GM19035 (cell line): Measurements from ENCODE around the gene AGO3.
A peak's percentile ranks its signal among the peaks of the same experiment; 100 is the strongest.
"Not testable (repeated sequence)": the region's sequence is repeated elsewhere in the genome, so short reads cannot be mapped to it uniquely, and the experiment has no call there.

Source experiments
- ATAC-seq: cut with Tn5 transposase; IDR thresholded peaks from one replicate; pipeline ENCODE4 v1.9.1; 2021; ENCODE audit not compliant: unreplicated experiment

AGO3 gene

DNA sequence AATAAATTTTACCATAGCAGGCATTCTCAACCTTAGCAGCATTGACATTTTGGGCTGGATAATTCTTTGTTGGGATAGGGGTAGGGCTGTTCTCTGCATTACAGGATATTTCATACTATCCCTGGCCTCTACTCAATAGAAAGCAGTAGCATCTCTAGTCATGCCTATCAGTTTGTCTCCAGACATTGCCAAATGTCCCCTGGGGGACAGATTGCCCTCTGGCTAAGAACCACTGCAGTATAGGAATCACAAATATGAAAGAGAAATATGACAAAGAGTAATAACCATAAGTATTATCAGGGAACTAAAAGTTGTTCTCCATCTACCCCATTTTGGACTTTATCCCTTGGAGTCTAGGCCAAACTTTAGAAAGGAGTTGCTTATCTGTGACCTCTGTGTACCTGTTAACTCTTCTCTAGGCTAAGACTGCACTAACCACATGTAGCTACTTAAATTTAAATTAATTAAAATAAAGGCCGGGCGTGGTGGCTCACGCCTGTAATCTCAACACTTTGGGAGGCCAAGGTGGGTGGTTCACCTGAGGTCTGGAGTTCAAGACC lies 76.1 kb downstream of the AGO3 start:
- ATAC-seq = no peak

GRCh38 chr1:36007741-36008140 lies 76.8 kb downstream of the AGO3 start:
- ATAC-seq = no peak

GRCh38 chr1:36008546-36009197 lies 77.8 kb downstream of the AGO3 start:
- no peak for ATAC-seq

GRCh38 chr1:36014722-36015220 lies 83.9 kb downstream of the AGO3 start:
- no peak for ATAC-seq

DNA sequence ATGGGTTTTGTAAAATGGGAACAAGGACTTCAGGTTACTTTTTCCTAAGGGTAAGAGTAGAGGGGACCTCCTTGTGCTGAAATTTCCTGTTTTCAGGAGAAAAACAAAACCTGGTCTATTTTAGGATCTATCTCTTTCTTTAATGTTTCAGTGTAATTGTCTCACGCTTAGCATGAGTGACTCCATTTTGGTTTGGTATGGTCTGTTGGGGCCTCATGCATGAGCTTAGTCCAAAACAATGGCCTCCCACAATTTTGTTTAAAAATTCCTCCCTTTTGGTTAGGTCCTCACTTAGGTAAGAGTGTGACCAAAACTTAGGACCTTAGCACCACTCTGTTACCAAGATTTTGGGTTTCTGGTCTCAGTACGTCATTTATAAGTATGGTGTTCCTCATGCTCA lies 85.8 kb downstream of the AGO3 start:
- ATAC-seq = no peak

GRCh38 chr1:36023098-36023769 lies 92.3 kb downstream of the AGO3 start:
- ATAC-seq = peak; percentile 82

GRCh38 chr1:36024024-36024423 lies 93.1 kb downstream of the AGO3 start:
- ATAC-seq = not testable (repeated sequence)

DNA sequence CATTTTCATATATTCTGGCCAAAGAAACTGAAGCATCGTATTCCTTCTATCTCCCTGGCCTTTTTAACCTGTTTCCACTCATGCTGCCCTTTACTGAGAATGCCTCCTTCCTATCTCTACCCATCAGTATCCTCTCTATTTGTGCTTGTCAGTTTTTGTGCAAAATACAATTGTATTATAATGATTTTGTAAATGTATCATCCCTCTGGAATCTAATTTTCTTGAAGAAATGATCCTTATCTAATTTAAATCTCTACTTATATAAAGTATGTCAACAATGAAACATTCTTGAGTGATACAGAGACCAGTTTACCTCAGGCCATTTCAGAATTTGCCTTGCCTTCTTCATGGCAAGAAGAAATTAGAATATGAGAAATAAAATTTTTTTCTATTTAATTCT lies 93.9 kb downstream of the AGO3 start:
- no peak for ATAC-seq

DNA sequence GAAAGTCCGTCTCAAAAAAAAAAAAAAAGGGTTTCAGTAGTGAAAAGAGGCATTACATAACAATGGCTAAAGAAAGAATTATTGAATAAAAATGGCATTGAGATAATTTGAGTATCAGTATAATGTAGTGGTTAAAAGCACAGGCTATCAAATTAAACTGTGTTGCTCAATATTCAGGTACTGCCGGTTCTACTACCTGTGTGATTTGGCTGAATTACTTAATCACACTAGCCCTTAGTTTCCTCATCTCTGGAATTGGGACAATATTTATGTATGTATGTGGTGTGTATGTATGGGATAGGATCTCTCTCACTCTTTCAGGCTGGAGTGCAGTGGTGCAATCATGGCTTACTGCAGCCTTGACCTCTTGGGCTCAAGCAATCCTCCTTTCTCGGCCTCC lies 96.9 kb downstream of the AGO3 start:
- ATAC-seq = no peak

DNA sequence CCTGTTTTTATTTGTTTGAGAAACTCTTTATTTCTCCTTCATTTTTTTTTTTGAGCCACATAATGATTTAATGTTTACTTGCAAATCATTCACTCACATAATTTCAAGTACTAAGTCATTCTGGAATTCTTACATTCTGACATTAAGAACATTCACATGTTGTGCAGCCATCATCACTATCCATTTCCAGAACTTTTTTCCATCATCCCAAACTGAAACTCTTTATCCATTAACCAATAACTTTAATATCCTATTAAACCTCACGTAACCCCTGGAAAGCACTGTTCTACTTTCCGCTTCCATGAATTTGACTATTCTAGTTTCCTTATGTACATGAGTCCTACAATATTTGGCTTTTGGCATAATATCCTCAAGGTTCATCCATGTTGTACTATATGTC lies 100.5 kb downstream of the AGO3 start:
- ATAC-seq = no peak

DNA sequence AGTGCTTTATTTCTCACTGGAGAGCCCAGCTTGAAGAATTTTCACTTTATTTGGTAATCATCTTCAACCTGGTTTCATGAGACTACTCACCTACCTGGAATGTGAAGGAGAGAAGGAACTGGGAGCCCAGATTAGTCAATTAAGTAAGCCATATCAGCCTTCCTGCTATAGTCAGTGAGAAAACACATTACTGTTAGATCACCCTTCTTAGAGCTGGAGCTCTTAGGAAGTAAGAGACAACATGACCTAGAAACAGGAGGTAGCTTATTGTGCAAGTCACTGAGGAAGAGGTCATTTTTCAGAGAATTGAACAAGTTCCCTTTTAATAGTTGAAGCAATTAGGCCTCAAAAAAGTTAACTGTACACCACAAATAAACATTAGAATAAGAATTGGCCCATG lies 103.8 kb downstream of the AGO3 start:
- no peak for ATAC-seq

DNA sequence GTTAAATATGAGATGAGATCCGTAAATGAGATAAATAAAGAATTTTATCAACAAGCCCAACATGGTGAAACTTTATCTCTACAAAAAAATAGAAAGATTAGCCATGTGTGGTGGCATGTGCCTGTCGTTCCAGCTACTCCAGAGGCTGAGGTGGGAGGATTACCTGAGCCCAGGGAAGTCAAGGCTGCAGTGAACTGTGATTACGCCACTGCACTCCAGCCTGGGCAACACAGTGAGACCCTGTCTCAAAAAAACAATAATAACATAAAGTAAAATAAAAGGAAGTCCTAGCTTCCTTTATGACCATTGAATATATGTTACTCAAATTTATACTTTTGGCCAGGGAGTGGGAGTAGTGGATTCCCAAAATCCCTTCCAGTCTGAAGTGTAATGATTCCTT lies 104.2 kb downstream of the AGO3 start:
- no peak for ATAC-seq

DNA sequence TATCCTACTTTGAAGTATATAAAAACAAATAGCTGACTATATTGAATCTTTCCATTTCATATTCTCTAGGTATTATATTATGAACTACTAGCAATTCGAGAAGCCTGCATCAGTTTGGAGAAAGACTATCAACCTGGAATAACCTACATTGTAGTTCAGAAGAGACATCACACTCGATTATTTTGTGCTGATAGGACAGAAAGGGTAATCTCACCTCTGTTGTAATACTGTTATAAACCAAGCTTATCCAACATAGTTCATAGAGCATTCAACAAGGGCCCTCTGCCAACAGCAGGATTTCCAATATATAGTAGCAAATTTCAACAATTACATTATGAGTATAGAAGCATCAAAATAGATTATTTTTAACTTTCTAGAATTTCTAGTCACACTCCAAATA lies 109.3 kb downstream of the AGO3 start:
- ATAC-seq = no peak

DNA sequence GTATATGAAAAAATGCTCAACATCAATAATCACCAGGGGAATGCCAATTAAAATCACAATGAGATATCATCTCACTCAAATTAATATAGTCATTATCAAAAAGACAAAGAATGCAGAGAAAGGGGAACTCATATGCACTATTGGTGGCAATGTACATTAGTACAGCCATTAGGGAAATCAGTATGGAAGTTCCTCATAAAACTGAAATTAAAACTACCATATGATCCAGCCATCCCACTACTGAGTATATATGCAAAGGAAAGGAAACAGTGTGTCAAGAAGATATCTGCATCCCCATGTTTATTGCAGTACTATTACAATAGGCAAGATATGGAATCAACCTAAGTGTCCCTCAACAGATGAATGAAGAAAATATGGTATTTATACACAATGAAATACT lies 120.9 kb downstream of the AGO3 start:
- ATAC-seq = no peak

- ATAC-seq = no peak
Measured at GRCh38 chr1:36053978-36054377, 123.1 kb downstream of the AGO3 start.

DNA sequence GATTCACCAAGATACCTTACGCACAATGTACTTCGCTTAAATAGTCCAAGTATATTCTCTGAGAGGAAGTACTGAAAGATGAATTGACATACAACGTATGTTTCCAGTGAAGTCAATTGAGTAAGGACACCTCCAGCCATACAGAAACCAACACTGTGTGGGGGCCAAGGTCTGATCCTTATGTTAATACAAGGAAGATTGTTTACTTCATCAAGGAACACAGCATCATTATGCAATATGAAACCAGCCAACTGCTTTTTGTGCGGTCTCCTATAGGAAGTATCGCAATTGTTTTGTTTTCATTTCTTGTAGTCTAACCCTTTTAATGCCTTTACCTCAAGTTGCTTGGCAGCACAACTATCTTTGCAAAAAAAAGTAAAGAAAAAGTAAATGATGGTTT lies 124.8 kb downstream of the AGO3 start:
- ATAC-seq = no peak

DNA sequence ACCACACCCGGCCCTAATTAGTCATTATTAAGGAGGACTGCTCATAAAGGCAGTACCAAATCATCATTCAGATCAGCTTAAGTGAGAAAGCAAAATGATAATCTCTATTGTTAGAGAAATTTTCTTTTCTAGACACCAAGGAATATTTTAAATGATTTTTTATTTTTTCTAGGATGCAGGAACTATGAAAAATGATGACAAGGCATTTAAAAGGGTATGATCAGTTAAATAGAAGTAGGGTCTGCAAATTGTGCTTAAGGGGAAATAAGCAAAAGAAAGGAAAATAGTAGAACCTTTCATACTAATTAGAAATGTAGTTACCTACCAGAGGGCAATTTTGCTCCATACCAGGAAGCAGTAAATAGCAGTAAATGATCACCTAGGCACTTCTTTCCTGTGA lies 131.4 kb downstream of the AGO3 start:
- no peak for ATAC-seq

DNA sequence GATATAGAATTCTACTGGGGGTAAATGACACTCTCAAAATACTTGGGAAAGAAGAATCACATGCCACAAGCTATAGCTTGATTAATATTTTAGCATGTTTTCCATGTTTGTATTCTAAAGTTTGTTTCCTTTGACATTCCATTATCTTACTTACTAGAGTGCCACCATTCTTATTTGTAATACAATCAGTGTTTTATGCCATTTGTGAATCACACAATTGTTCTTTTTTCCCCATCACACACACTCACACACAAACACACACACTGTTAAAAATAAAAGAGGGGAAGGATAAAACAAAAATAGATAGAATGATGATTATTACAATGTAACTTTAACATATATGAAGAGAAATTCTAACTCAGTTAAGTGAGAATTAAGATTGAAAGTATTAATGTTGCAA lies 137.0 kb downstream of the AGO3 start:
- no peak for ATAC-seq

DNA sequence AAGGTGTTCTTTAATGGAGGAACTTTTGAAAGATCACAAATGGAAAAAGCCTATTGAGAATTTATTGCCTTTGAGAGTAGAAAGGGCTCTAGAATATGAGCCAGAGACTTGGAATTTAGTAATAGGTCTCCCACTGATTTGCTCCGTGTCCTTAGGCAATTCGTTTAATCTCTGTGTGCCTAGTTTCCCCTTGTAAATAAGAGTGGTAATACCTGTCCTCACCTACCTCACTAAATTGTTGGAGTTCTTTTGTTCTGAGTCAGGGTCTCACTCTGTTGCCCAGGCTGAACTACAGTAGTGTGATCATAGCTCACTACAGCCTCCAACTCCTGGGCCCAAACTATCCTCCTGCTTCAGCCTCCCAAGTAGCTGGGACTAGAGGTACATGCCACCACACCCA lies 138.0 kb downstream of the AGO3 start:
- ATAC-seq = no peak

DNA sequence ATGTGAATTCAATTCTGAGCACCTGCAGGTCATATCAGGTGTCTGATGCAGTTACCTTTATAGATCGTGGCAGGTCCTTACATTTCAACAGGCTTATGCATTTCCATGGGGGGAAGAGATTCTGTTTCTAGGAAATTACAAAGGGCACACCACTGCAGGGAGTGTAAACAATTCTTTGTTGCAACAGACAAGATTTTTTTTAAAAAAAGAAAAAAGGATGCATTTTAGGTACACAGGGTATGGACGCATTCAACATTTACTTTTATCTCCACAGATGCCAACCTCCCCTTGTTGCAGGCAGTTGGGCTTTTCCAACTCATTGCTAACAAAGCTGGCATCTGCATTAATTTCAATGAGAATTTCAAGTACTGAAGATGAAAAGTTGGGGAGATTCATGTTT lies 139.4 kb downstream of the AGO3 start:
- no peak for ATAC-seq

- ATAC-seq = no peak
Measured at GRCh38 chr1:36076979-36077573, 146.2 kb downstream of the AGO3 start.

GRCh38 chr1:36080236-36080635 lies 149.3 kb downstream of the AGO3 start:
- no peak for ATAC-seq
